Spinal cord (tissue), 10 donors: Measurements from ENCODE around the gene TMEM119. TPM values are rescaled to one million over a fixed set of nuclear protein-coding genes. Genes with fewer than 3 reads are reported as not detected.

Experiments used
- DNase-seq, 6 donors: peaks; one replicate each; pipeline versions ENCODE4 v3.0.0 to v3.0.0-alpha.2; 2013 to 2015; ENCODE audit warnings: low spot score in 6 of 6, low read depth in 4 of 6
- H3K27ac ChIP-seq: one replicate; pipeline ENCODE4 v1.5.1; 2013; ENCODE audit warnings: low read depth, low read length, control low read depth
- H3K27me3 ChIP-seq: one replicate; pipeline ENCODE4 v1.6.1; 2013; ENCODE audit warnings: low read length; ENCODE audit not compliant: control insufficient read depth, insufficient read depth
- H3K36me3 ChIP-seq: one replicate; pipeline ENCODE4 v1.6.1; 2013; ENCODE audit warnings: low read length; ENCODE audit not compliant: control insufficient read depth, insufficient read depth
- H3K4me1 ChIP-seq: one replicate; pipeline ENCODE4 v1.6.1; 2013; ENCODE audit warnings: low read length; ENCODE audit not compliant: control insufficient read depth, insufficient read depth
- H3K4me3 ChIP-seq: one replicate; pipeline ENCODE4 v1.5.1; 2013; ENCODE audit warnings: low read depth, low read length, control low read depth
- H3K9me3 ChIP-seq: one replicate; pipeline ENCODE4 v1.6.1; 2013; ENCODE audit warnings: low read length; ENCODE audit not compliant: control insufficient read depth, insufficient read depth
- WGBS: methylation state at CpG from one replicate; pipeline ENCODE4 v1.1.5; 2013; ENCODE audit warnings: missing lambda C conversion rate; ENCODE audit not compliant: insufficient coverage; 5-methylcytosine and 5-hydroxymethylcytosine counted together
- polyA plus RNA-seq, 2 donors: library from polyadenylated mRNA; unstranded; fragments of 120-200 nt; gene quantifications; one replicate each; pipeline ENCODE4 v1.2.1, GENCODE V29; 2013; ENCODE audit not compliant: insufficient read length in 2 of 2
- total RNA-seq, 2 donors: library from RNA; depleted of rRNA in 1 of 2; stranded (reverse); fragments of 120-200 nt in 1 of 2; fragments of >200 nt in 1 of 2; gene quantifications; one replicate each; pipeline versions ENCODE4 v1.2.3 to v1.2.4, GENCODE V29; 2013 to 2014
- donor health status: healthy.

The TMEM119 gene
- total and polyA plus RNA-seq, 4 donors, result 10.8 to 14.9 (median 12.1) TPM

GRCh38 chr12:108616359-108616758, 18.5 kb upstream of the TMEM119 start:
- Histone ChIP-seq H3K27me3 (no peaks in the 10 kb centered on the region), H3K4me3 (no peak overlapping the region), H3K36me3 (no peaks in the 10 kb centered on the region), H3K9me3 (no peaks in the 10 kb centered on the region), H3K4me1 (peaks cover 8% of the 10 kb centered on the region), H3K27ac (no peak overlapping the region)
- no peak for DNase-seq
- WGBS, result 86% methylated on average over 2 of the region's 2 CpGs

GRCh38 chr12:108615918-108616317, 18.0 kb upstream of the TMEM119 start:
- no peak overlapping the region for H3K4me3 ChIP-seq
- no CpG with 5 or more reads among the region's 1 CpG for WGBS
- peaks cover 8% of the 10 kb centered on the region for H3K4me1 ChIP-seq
- H3K27me3 ChIP-seq, result no peaks in the 10 kb centered on the region
- no peak for DNase-seq
- no peaks in the 10 kb centered on the region for H3K36me3 ChIP-seq
- H3K27ac ChIP-seq, result no peak overlapping the region
- no peaks in the 10 kb centered on the region for H3K9me3 ChIP-seq

- 94% methylated on average over 6 of the region's 6 CpGs for WGBS
- Histone ChIP-seq H3K36me3 (no peaks in the 10 kb centered on the region), H3K4me1 (peaks cover 8% of the 10 kb centered on the region), H3K9me3 (no peaks in the 10 kb centered on the region), H3K4me3 (no peak overlapping the region), H3K27ac (no peak overlapping the region), H3K27me3 (no peaks in the 10 kb centered on the region)
- DNase-seq, result no peak
Measured at GRCh38 chr12:108614639-108615038, 16.8 kb upstream of the TMEM119 start.

- 89% methylated on average over 4 of the region's 4 CpGs for WGBS
- Histone ChIP-seq H3K9me3 (no peaks in the 10 kb centered on the region), H3K27ac (no peak overlapping the region), H3K4me3 (no peak overlapping the region), H3K4me1 (peaks cover 8% of the 10 kb centered on the region), H3K36me3 (no peaks in the 10 kb centered on the region), H3K27me3 (no peaks in the 10 kb centered on the region)
- DNase-seq, result no peak
Measured at GRCh38 chr12:108614041-108614440, 16.2 kb upstream of the TMEM119 start.

GRCh38 chr12:108613548-108613947, 15.7 kb upstream of the TMEM119 start:
- no peak for DNase-seq
- 31% methylated on average over 3 of the region's 9 CpGs for WGBS
- Histone ChIP-seq H3K36me3 (no peaks in the 10 kb centered on the region), H3K27ac (no peak overlapping the region), H3K27me3 (no peaks in the 10 kb centered on the region), H3K4me3 (no peak overlapping the region), H3K9me3 (no peaks in the 10 kb centered on the region), H3K4me1 (peaks cover 6% of the 10 kb centered on the region)

- H3K4me1 ChIP-seq, result no peaks in the 10 kb centered on the region
- H3K27me3 ChIP-seq, result no peaks in the 10 kb centered on the region
- DNase-seq, result no peak
- no peaks in the 10 kb centered on the region for H3K36me3 ChIP-seq
- H3K27ac ChIP-seq, result no peak overlapping the region
- no peaks in the 10 kb centered on the region for H3K9me3 ChIP-seq
- 61% methylated on average over 5 of the region's 8 CpGs for WGBS
- H3K4me3 ChIP-seq, result no peak overlapping the region
Measured at GRCh38 chr12:108612788-108613282, 15.0 kb upstream of the TMEM119 start.

GRCh38 chr12:108611884-108612415, 14.1 kb upstream of the TMEM119 start:
- Histone ChIP-seq H3K27me3 (no peaks in the 10 kb centered on the region), H3K27ac (no peak overlapping the region), H3K36me3 (no peaks in the 10 kb centered on the region), H3K4me3 (no peak overlapping the region), H3K9me3 (no peaks in the 10 kb centered on the region), H3K4me1 (no peaks in the 10 kb centered on the region)
- DNase-seq, result no peak
- 57% methylated on average over 3 of the region's 5 CpGs for WGBS

GRCh38 chr12:108610856-108611605, 13.1 kb upstream of the TMEM119 start:
- no peak for DNase-seq
- no peaks in the 10 kb centered on the region for H3K9me3 ChIP-seq
- 80% methylated on average over 8 of the region's 15 CpGs for WGBS
- no peaks in the 10 kb centered on the region for H3K27me3 ChIP-seq
- no peak overlapping the region for H3K4me3 ChIP-seq
- H3K4me1 ChIP-seq, result peaks cover 4% of the 10 kb centered on the region
- H3K36me3 ChIP-seq, result no peaks in the 10 kb centered on the region
- no peak overlapping the region for H3K27ac ChIP-seq

GRCh38 chr12:108610336-108610815, 12.5 kb upstream of the TMEM119 start:
- no peaks in the 10 kb centered on the region for H3K9me3 ChIP-seq
- no peak for DNase-seq
- no peak overlapping the region for H3K4me3 ChIP-seq
- no peaks in the 10 kb centered on the region for H3K36me3 ChIP-seq
- peaks cover 4% of the 10 kb centered on the region for H3K4me1 ChIP-seq
- H3K27me3 ChIP-seq, result no peaks in the 10 kb centered on the region
- H3K27ac ChIP-seq, result no peak overlapping the region
- 79% methylated on average over 7 of the region's 8 CpGs for WGBS
